DMS153 treated with DMSO at 0.1 percent for 48 hours (cell line): ENCODE results near the gene OPN1MW2.
"Not testable (repeated sequence)": the region's sequence is repeated elsewhere in the genome, so short reads cannot be mapped to it uniquely, and the experiment has no call there.

Experiments used
- DNase-seq: peaks from one replicate; lab custom pipeline; 2025; ENCODE audit not compliant: unreplicated experiment; lab: John Stamatoyannopoulos, UW

OPN1MW2 gene

GRCh38 chrX:154219456-154219855 lies at the start of gene OPN1MW2:
OPN1MW2 (plus strand) TSS chrX:154219756; CDS start chrX:154219816, 60 bp downstream.
- DNase-seq, result not testable (repeated sequence)

- DNase-seq, result not testable (repeated sequence)
These were observed 47.0 kb upstream of the OPN1MW2 start for GRCh38 chrX:154172535-154172943.

- not testable (repeated sequence) for DNase-seq
These were observed 45.2 kb upstream of the OPN1MW2 start for GRCh38 chrX:154174356-154174755.

GRCh38 chrX:154182296-154182695 lies 37.3 kb upstream of the OPN1MW2 start, which contains the start of gene OPN1MW:
OPN1MW (plus strand) TSS chrX:154182596; CDS start chrX:154182678, 82 bp downstream.
- DNase-seq, result not testable (repeated sequence)

- DNase-seq, result not testable (repeated sequence)
These were observed 35.8 kb upstream of the OPN1MW2 start for GRCh38 chrX:154183794-154184193.

- DNase-seq, result not testable (repeated sequence)
These were observed 26.7 kb upstream of the OPN1MW2 start for GRCh38 chrX:154192846-154193245.

GRCh38 chrX:154194316-154194715 lies 25.2 kb upstream of the OPN1MW2 start:
- not testable (repeated sequence) for DNase-seq

GRCh38 chrX:154196466-154196865 lies 23.1 kb upstream of the OPN1MW2 start:
- DNase-seq, result not testable (repeated sequence)

- DNase-seq, result not testable (repeated sequence)
These were observed 9.7 kb upstream of the OPN1MW2 start for GRCh38 chrX:154209670-154210418.

- DNase-seq, result not testable (repeated sequence)
These were observed 8.5 kb upstream of the OPN1MW2 start for GRCh38 chrX:154211057-154211456.

GRCh38 chrX:154211499-154211898 lies 8.1 kb upstream of the OPN1MW2 start:
- not testable (repeated sequence) for DNase-seq

- DNase-seq, result not testable (repeated sequence)
These were observed 5.7 kb downstream of the OPN1MW2 start for GRCh38 chrX:154225292-154225691.

- DNase-seq, result not testable (repeated sequence)
These were observed 7.2 kb downstream of the OPN1MW2 start for GRCh38 chrX:154226706-154227105.

- not testable (repeated sequence) for DNase-seq
These were observed 11.9 kb downstream of the OPN1MW2 start for GRCh38 chrX:154231443-154231842.

- DNase-seq, result not testable (repeated sequence)
These were observed 14.1 kb downstream of the OPN1MW2 start for GRCh38 chrX:154233620-154234019.

GRCh38 chrX:154238939-154239559 lies 19.5 kb downstream of the OPN1MW2 start:
- not testable (repeated sequence) for DNase-seq

GRCh38 chrX:154239982-154240503 lies 20.5 kb downstream of the OPN1MW2 start:
- DNase-seq, result not testable (repeated sequence)

- DNase-seq, result not testable (repeated sequence)
These were observed 28.0 kb downstream of the OPN1MW2 start for GRCh38 chrX:154247377-154248045.

GRCh38 chrX:154248076-154248475 lies 28.5 kb downstream of the OPN1MW2 start:
- DNase-seq, result not testable (repeated sequence)

- DNase-seq, result not testable (repeated sequence)
These were observed 37.7 kb downstream of the OPN1MW2 start, which contains the start of gene OPN1MW3 for GRCh38 chrX:154257282-154257681. OPN1MW3 (plus strand) TSS chrX:154257582; CDS start chrX:154257620, 38 bp downstream.

- not testable (repeated sequence) for DNase-seq
These were observed 39.2 kb downstream of the OPN1MW2 start for GRCh38 chrX:154258711-154259110.
